ENCODE measurements around the gene PTPN14. TPM values are rescaled to one million over a fixed set of nuclear protein-coding genes. Genes with fewer than 3 reads are reported as not detected.
"Not testable (repeated sequence)": the region's sequence is repeated elsewhere in the genome, so short reads cannot be mapped to it uniquely, and the experiment has no call there.

Gene PTPN14
- total RNA-seq, 2 donors from 2014 or later = 0.05 TPM; not detected in 1

DNA sequence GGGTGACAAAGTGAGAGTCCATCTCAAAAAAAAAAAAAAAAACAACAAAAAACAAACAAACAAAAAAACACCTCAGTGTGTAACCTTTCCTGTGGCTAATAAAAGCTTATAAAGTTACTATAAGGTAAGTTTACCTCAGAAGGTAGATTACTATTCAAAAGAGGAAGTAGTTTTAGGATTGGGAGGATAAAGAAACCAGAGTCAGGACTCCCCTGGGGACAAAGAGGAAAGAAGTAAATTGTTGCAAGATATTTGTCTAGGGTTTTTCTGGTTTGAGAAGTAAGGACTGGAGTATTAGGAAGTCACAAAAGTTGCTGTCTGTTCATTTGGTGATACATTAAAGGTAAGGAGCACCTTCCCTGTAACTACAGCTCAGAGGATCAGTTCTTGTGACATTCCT is 27.8 kb upstream of the PTPN14 start:
- peaks cover 3% of the 10 kb centered on the region for H3K9me3 ChIP-seq (ENCODE audit: control insufficient read depth, low read length, poor library complexity, severe bottlenecking)
- Mint-ChIP-seq H3K36me3 (ENCODE audit: low read depth) (peaks cover 2% of the 10 kb centered on the region), H3K4me1 (no peaks in the 10 kb centered on the region), H3K27me3 (peaks cover 9% of the 10 kb centered on the region), H3K27ac (no peak overlapping the region), H3K4me3 (no peak overlapping the region)
- DNase-seq (no peak), ATAC-seq (no peak)

DNA sequence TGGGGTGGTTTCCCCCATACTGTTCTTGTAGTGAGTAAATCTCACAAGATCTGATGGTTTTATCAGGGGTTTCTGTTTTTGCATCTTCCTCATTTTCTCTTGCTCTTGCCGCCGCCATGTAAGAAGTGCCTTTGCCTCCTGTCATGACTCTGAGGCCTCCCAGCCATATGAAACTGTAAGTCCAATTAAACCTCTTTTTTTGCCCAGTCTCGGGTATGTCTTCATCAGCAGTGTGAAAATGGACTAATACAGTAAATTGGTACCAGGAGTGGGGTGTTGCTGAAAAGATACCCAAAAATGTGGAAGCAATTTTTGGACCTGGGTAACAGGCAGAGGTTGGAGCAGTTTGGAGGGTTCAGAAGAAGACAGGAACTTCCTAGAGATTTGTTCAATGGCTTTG is 24.7 kb upstream of the PTPN14 start:
- not testable (repeated sequence) for DNase-seq; H3K27ac Mint-ChIP-seq; H3K4me3 Mint-ChIP-seq; H3K27me3 Mint-ChIP-seq; ATAC-seq; H3K4me1 Mint-ChIP-seq; H3K9me3 ChIP-seq (ENCODE audit: control insufficient read depth, low read length, poor library complexity, severe bottlenecking); H3K36me3 Mint-ChIP-seq (ENCODE audit: low read depth)

DNA sequence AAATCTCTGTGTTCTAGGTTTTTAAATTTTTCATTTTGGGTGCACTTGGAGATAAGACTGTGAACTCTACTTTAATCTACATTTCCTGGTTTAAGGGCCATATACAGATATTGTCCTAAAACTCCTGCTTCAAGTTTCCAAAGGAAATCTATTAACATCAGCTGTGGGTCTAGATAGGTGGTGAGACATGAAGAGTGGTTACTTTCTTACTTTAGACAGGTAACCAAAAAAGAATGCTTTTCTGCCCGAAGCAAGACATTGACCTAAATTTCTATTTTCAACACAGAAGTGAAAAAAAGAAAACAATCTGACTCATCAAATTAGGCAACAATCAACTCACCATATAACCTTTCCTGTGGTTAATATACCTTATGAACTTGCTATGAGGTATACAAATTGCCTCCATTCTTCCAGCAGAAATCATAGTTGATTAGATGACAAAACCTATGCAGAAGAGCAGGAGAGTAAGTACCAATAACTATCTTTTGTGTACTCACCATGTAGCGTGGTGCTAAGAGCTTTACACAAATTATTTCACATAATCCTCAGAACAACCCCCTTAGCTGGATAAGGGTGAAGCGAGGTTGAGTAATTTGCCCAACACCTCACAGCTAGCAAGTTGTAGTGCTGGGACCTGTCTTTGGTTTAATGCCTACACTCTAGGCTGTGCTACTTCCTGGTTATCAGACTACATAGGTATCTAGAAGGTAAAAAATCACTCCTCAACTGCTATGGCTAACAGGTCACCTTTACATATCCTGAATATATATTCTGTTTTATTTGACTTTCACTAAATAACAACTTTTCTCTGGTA is 23.4 kb upstream of the PTPN14 start:
- Mint-ChIP-seq H3K27me3 (peaks cover 4% of the 10 kb centered on the region), H3K4me3 (no peak overlapping the region), H3K36me3 (ENCODE audit: low read depth) (peaks cover 2% of the 10 kb centered on the region), H3K27ac (no peak overlapping the region), H3K4me1 (no peaks in the 10 kb centered on the region)
- DNase-seq = no peak
- peaks cover 3% of the 10 kb centered on the region for H3K9me3 ChIP-seq (ENCODE audit: control insufficient read depth, low read length, poor library complexity, severe bottlenecking)
- ATAC-seq = no peak

DNA sequence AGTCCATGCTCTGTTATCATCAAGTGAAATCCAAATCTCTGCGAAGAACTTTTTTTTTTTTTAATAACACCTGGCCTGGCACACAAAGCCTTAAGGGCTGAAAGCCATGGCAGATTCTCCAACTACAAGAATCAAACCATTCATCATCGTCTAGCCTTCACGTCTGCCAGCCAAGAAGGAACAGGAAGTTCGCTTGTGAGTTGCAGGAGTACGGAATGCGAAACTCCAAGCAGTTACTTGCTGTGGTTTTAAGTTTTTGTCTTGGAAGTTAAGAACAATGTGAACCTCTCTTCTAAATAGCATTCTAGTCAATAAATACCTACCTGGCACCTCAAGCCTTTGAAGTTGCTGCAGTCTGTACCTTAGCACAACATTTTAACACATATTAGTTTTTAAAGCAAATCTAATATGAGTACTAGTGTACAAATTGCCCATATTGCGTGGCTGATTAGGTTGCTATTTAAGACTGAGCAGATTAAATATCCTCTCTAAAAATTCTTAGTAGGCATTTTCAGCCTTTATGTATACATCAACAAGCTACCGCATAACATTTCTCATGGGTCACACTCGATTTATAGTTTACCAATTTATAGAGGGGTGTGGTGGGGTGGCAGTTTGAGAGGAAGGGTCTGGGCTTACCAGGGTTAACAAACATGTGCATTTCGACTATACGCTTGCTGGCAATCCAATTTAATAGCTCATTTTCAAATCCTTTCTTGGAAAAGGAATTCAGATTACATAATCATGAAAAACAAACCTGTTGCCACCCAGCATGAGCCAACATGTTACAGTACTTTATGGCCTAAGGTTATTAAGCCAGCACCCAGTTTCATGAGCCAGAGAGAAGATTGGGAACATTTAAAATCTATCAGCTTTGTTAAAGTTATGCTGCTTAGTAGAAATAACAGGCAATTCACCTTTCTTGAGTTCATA is 22.2 kb upstream of the PTPN14 start:
- DNase-seq (no peak), ATAC-seq (no peak)
- Mint-ChIP-seq H3K27ac (no peak overlapping the region), H3K36me3 (ENCODE audit: low read depth) (no peaks in the 10 kb centered on the region), H3K4me3 (no peak overlapping the region), H3K4me1 (no peaks in the 10 kb centered on the region), H3K27me3 (peaks cover 4% of the 10 kb centered on the region)
- H3K9me3 ChIP-seq (ENCODE audit: control insufficient read depth, low read length, poor library complexity, severe bottlenecking) = peaks cover 3% of the 10 kb centered on the region

DNA sequence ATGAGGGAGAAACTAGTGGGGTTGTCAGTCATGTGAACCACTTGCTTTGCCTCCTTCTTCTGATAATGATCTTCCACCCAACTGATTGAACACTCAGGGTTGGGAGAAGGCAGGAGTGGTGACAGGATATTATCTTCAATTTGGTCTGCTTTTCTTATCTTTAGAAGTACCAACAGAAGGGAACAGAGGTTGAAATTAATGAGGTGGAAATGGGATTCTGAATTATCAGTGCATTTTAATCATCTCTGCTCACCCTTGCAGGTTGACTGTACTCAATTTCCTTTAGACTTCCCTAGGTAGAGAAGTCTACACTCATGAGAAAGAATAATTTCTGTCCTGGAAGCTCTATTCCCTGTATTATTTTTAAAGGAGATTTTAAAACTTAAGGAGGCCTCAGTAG is 19.9 kb upstream of the PTPN14 start:
- Mint-ChIP-seq H3K4me3 (no peak overlapping the region), H3K36me3 (ENCODE audit: low read depth) (no peaks in the 10 kb centered on the region), H3K27me3 (peaks cover 4% of the 10 kb centered on the region), H3K4me1 (no peaks in the 10 kb centered on the region), H3K27ac (no peak overlapping the region)
- ATAC-seq = no peak
- no peak for DNase-seq
- H3K9me3 ChIP-seq (ENCODE audit: control insufficient read depth, low read length, poor library complexity, severe bottlenecking) = no peaks in the 10 kb centered on the region

DNA sequence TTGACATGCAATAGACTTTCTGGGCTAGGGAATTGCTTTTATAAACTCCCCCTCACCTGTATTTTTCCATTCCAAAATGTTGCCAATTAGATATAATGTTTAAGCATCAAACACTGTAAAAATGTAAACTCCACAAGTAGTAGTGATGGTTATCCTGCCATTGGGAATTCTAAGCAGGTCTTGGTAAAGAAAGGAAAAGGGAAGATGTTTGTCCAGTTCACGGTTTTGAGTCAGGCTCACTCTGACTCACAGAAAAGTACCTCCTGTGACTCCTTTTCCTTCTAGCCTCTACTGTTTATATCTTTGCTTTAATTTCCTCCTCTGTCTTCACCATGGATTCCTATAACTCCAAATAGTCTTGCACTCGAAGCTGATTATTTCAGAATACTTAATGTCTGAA is 19.0 kb upstream of the PTPN14 start:
- peaks cover 4% of the 10 kb centered on the region for H3K27me3 Mint-ChIP-seq
- no peak overlapping the region for H3K27ac Mint-ChIP-seq
- no peaks in the 10 kb centered on the region for H3K4me1 Mint-ChIP-seq
- ATAC-seq (no peak), DNase-seq (no peak)
- no peaks in the 10 kb centered on the region for H3K36me3 Mint-ChIP-seq (ENCODE audit: low read depth)
- H3K4me3 Mint-ChIP-seq = no peak overlapping the region
- no peaks in the 10 kb centered on the region for H3K9me3 ChIP-seq (ENCODE audit: control insufficient read depth, low read length, poor library complexity, severe bottlenecking)

DNA sequence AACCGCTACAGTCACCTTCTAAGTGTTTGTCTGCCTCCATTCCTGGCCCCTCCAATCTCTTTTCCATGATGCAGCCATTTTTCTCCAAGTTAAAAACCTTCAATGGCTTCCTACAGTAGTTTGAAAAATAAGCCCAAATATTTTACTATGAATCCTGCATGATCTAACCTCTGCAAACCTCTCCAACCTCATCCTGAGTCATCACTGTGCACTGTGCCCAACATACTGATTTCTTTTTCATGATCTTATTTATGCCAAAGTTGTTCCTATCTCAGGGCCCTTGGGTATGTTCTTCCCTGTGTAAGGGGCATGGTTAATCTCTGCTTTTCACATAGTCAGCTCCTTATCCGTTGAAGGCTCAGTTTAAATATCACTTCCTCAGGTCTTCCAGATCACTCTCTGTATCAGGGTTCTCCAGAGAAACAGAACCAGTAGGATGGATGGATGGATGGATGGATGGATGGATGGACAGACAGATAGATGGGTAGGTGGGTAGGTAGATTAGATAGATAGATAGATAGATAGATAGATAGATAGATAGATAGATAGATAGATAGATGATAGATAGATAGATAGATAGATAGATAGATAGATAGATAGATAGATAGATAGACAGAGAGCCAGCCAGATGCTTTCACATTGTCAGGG is 18.1 kb upstream of the PTPN14 start:
- no peaks in the 10 kb centered on the region for H3K9me3 ChIP-seq (ENCODE audit: control insufficient read depth, low read length, poor library complexity, severe bottlenecking)
- Mint-ChIP-seq H3K4me3 (no peak overlapping the region), H3K27me3 (peaks cover 4% of the 10 kb centered on the region), H3K36me3 (ENCODE audit: low read depth) (no peaks in the 10 kb centered on the region), H3K27ac (no peak overlapping the region), H3K4me1 (no peaks in the 10 kb centered on the region)
- DNase-seq = no peak
- no peak for ATAC-seq

DNA sequence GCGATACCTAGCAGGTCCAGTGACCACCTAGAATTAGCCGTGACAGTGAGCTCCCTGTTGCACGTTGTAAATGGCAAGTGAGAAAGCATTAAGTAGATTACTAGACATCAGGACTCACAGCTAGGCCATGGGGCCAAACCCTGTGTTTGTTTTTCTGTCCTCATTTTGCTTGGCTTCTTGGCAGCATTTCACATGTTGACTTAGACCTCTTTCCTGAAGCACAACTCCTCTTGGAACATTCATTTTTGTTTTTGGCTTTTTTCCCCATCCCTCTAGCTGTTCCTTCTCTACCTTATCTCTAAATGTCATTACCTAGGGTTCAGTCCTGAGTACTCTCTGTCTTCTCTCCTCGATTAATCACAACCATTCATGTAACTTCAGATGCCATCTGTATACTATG is 16.9 kb upstream of the PTPN14 start:
- H3K9me3 ChIP-seq (ENCODE audit: control insufficient read depth, low read length, poor library complexity, severe bottlenecking) = no peaks in the 10 kb centered on the region
- Mint-ChIP-seq H3K27ac (no peak overlapping the region), H3K27me3 (peaks cover 4% of the 10 kb centered on the region), H3K36me3 (ENCODE audit: low read depth) (no peaks in the 10 kb centered on the region), H3K4me3 (no peak overlapping the region), H3K4me1 (no peaks in the 10 kb centered on the region)
- no peak for DNase-seq
- no peak for ATAC-seq

DNA sequence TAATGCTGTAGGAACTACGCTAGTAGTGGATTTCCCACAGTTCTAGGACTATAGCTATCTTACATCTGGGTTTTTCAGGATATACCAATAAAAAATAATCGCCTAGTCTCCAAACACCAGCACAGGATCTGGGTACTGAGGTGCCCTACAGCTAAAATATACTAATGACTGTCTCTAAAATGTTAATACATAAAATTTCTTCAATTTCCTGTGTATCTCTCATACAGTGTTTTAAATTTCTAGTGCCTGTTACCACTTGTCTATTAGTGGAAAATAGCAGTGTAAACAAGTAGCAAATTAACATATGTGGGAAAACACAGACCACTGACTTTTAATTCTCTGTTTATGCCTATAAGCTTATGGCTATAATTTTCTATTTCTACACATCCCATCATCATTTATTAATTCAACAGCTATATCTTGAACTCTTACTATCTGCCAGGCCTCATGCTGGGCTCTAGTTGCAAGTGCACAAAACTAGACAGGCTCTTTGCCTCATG is 16.1 kb upstream of the PTPN14 start:
- ATAC-seq = no peak
- no peak for DNase-seq
- Mint-ChIP-seq H3K27me3 (peaks cover 4% of the 10 kb centered on the region), H3K4me1 (no peaks in the 10 kb centered on the region), H3K27ac (no peak overlapping the region), H3K4me3 (no peak overlapping the region), H3K36me3 (ENCODE audit: low read depth) (no peaks in the 10 kb centered on the region)
- H3K9me3 ChIP-seq (ENCODE audit: control insufficient read depth, low read length, poor library complexity, severe bottlenecking) = no peaks in the 10 kb centered on the region

DNA sequence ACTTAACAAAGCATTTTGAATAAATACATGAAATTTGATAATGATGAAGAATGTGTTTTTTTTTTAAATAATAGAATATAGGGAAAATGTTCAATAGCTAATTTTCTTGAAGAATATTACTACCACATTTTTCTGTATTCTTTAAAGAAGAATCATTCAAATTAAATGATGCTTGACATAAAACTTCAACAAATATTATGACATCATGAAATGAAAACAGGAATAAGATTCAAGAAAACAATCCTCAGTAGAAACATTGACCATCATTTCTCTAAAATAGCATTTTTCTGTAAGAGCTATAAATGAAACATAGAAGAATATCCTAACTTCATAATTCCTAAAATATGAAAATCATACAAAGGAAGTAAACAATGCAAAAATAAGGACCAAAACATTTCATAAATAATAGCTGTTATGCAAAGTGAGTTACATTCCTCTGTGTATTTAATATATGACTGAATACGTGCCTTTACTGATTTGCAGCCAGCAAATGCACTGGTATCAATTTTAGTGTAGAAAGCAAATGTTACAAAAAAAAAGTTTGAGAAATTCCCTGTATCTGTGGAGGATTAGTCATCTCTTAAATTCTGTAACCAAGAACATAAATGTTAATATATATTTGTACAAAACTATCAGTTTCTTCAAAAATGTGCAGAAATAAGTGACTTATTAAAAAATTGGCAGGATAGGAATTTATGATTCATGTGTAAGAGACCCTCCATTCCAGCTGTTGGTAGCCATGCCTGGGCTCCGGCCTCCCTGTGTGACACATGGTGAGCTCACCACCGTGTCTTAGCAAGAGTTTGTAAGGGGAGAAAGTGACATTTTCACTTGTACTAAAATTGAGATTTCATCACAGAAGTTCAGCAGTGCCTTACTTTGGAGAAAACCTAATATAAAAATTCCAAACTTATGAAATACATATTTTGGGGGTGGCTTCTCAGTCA is 15.0 kb upstream of the PTPN14 start:
- Mint-ChIP-seq H3K27me3 (peaks cover 4% of the 10 kb centered on the region), H3K36me3 (ENCODE audit: low read depth) (no peaks in the 10 kb centered on the region), H3K27ac (no peak overlapping the region), H3K4me1 (no peaks in the 10 kb centered on the region), H3K4me3 (no peak overlapping the region)
- no peak for DNase-seq
- ATAC-seq = no peak
- H3K9me3 ChIP-seq (ENCODE audit: control insufficient read depth, low read length, poor library complexity, severe bottlenecking) = no peaks in the 10 kb centered on the region

DNA sequence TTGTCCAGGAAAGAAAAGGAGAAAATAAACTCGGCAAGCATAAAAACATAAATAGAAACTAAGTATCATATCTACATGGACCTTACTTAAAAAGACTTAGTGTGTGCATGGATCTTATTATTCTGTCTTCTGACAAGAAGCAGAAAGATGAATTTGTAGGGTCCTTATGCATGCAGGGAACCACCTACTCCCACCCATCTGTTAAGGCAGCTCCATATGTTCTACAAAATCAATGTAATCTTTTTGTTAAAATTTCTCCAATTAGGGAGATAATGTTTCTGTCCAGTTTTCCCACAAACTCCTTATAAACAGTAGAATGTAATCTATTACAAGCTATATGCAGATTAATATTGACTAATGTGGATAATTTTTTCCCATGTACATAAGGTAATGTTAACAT is 13.9 kb upstream of the PTPN14 start:
- no peak overlapping the region for H3K4me3 Mint-ChIP-seq
- H3K27me3 Mint-ChIP-seq = peaks cover 10% of the 10 kb centered on the region
- no peaks in the 10 kb centered on the region for H3K4me1 Mint-ChIP-seq
- H3K36me3 Mint-ChIP-seq (ENCODE audit: low read depth) = no peaks in the 10 kb centered on the region
- DNase-seq (no peak), ATAC-seq (no peak)
- H3K9me3 ChIP-seq (ENCODE audit: control insufficient read depth, low read length, poor library complexity, severe bottlenecking) = no peaks in the 10 kb centered on the region
- H3K27ac Mint-ChIP-seq = no peak overlapping the region

DNA sequence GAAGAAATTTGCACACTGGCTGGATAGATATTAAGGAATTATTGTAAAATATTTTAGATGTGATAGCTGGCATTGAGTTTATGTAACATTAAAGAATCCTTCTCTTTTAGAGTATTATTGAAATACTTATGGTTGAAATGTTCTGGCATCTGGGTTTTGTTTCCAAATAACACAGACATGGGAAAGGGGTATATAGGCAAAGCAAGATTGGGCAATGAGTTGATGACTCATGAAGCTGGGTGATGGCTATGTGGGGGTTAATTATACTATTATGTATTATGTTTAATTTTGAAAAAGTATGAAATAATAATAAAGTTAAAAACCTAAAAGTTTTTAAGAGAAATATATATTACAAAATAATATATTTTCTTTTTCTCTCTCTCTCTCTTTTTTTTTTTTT is 12.5 kb upstream of the PTPN14 start:
- Mint-ChIP-seq H3K27me3 (peaks cover 21% of the 10 kb centered on the region), H3K36me3 (ENCODE audit: low read depth) (no peaks in the 10 kb centered on the region), H3K4me3 (no peak overlapping the region), H3K4me1 (no peaks in the 10 kb centered on the region), H3K27ac (no peak overlapping the region)
- ATAC-seq (no peak), DNase-seq (no peak)
- H3K9me3 ChIP-seq (ENCODE audit: control insufficient read depth, low read length, poor library complexity, severe bottlenecking) = no peaks in the 10 kb centered on the region
